ENCODE results near the gene OLA1. TPM values are rescaled to one million over a fixed set of nuclear protein-coding genes. Genes with fewer than 3 reads are reported as not detected.

Gene OLA1
- total and polyA plus RNA-seq, 2 donors (not counting 1 experiment from before 2014, with no cell fraction given) = 13.9 to 47.7 TPM

DNA sequence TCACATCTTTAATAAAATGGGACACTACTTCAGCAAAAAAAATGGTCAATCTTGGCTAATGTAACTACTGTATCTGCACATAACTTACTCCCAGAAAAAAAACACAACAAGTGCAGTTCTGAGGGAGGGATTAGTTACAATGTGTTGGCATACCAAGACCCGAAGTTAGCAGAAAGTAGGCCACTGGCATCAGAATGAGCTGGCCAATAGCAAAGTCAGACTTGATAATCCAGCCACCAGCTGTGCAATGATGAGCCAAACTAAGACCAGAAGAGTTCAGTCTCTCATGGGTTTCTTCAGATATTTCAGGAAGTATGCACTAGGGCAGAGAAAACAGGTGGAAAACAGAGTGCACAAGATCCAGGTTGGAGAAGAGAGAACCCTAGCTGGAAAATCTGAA lies 65.3 kb downstream of the OLA1 start:
- no peak overlapping the region for H2AFZ ChIP-seq (ENCODE audit: insufficient read depth, low read depth, low read length, poor library complexity, severe bottlenecking)
- no peaks in the 10 kb centered on the region for H3K9me3 ChIP-seq (ENCODE audit: control extremely low read depth in 1 of 3, control insufficient read depth in 2 of 3, insufficient read depth in 1 of 3, low read length in 2 of 3)
- peaks cover 17% of the 10 kb centered on the region for H3K4me1 Mint-ChIP-seq
- H4K20me1 ChIP-seq (ENCODE audit: control insufficient read depth, insufficient read depth, low read length, poor library complexity, severe bottlenecking) = no peaks in the 10 kb centered on the region
- no peaks in the 10 kb centered on the region for H3K27me3 Mint-ChIP-seq
- ATAC-seq (ENCODE audit: low read depth) (no peak), DNase-seq (no peak)
- no peak overlapping the region for H3K27ac ChIP-seq (ENCODE audit: low read length in 2 of 2)
- H3K9me3 Mint-ChIP-seq (ENCODE audit: insufficient read depth) = no peaks in the 10 kb centered on the region
- no peaks in the 10 kb centered on the region for H3K4me1 ChIP-seq (ENCODE audit: control insufficient read depth in 2 of 2, insufficient read depth in 2 of 2, low read length in 2 of 2)
- ChIA-PET POLR2A (no interaction called here), CTCF (no interaction called here)
- 100% methylated on average over 1 of the region's 1 CpG for WGBS (ENCODE audit: insufficient coverage)
- no peak overlapping the region for H3K4me3 ChIP-seq (ENCODE audit: control extremely low read depth in 1 of 5, extremely low read depth in 1 of 5, insufficient read depth in 1 of 5, low read depth in 2 of 5, low read length in 4 of 5)
- H3K27me3 ChIP-seq (replicated peaks in 1 of 4; ENCODE audit: control extremely low read depth in 1 of 4, control insufficient read depth in 3 of 4, insufficient read depth in 4 of 4, low read length in 3 of 4) = no peaks in the 10 kb centered on the region
- H3K4me3 Mint-ChIP-seq = no peak overlapping the region
- H3K36me3 ChIP-seq (replicated peaks in 1 of 2; ENCODE audit: control extremely low read depth in 1 of 2, control insufficient read depth in 1 of 2, extremely low read depth in 1 of 2, insufficient read depth in 2 of 2, low read length in 1 of 2) = no peaks in the 10 kb centered on the region
- H3K79me2 ChIP-seq (ENCODE audit: control insufficient read depth, insufficient read depth, low read length) = no peaks in the 10 kb centered on the region
- no peak overlapping the region for H3K9ac ChIP-seq (ENCODE audit: low read length)
- H3K4me2 ChIP-seq (replicated peaks; ENCODE audit: low read depth, low read length, poor library complexity, severe bottlenecking) = no peak overlapping the region
- H3K27ac Mint-ChIP-seq = no peak overlapping the region
- TF ChIP-seq, protein P1, sequence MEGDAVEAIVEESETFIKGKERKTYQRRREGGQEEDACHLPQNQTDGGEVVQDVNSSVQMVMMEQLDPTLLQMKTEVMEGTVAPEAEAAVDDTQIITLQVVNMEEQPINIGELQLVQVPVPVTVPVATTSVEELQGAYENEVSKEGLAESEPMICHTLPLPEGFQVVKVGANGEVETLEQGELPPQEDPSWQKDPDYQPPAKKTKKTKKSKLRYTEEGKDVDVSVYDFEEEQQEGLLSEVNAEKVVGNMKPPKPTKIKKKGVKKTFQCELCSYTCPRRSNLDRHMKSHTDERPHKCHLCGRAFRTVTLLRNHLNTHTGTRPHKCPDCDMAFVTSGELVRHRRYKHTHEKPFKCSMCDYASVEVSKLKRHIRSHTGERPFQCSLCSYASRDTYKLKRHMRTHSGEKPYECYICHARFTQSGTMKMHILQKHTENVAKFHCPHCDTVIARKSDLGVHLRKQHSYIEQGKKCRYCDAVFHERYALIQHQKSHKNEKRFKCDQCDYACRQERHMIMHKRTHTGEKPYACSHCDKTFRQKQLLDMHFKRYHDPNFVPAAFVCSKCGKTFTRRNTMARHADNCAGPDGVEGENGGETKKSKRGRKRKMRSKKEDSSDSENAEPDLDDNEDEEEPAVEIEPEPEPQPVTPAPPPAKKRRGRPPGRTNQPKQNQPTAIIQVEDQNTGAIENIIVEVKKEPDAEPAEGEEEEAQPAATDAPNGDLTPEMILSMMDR (IDR thresholded peaks at IDR 0.05) = no peak
- TF ChIP-seq EZH2 (IDR thresholded peaks at IDR 0.05; ENCODE audit: borderline replicate concordance, insufficient read depth, low read depth, low read length, poor library complexity, severe bottlenecking) = no peak
- intact Hi-C loops (cut with micrococcal nuclease) = no loop called here

DNA sequence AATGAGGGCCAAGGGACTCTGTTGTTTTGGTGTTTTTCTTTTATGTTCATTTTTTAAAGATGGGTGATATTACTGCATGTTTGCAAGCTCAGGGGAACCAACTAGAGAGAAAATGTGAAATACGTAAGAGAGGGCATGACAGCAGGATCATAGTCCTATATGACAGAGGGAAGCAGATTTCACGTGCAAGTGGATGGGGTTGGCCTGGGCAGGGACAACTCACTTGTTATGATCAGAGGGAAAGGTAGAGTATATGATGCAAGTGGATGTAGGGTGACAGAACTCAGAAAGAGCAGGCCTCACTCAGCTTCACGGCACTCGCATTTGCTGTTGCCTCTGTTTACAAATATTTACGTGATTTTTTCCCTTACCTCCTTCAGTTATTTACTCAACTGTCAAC lies 67.0 kb downstream of the OLA1 start:
- Histone ChIP-seq H3K79me2 (ENCODE audit: control insufficient read depth, insufficient read depth, low read length) (no peaks in the 10 kb centered on the region), H3K4me3 (ENCODE audit: control extremely low read depth in 1 of 5, extremely low read depth in 1 of 5, insufficient read depth in 1 of 5, low read depth in 2 of 5, low read length in 4 of 5) (no peak overlapping the region), H4K20me1 (ENCODE audit: control insufficient read depth, insufficient read depth, low read length, poor library complexity, severe bottlenecking) (no peaks in the 10 kb centered on the region), H2AFZ (ENCODE audit: insufficient read depth, low read depth, low read length, poor library complexity, severe bottlenecking) (no peak overlapping the region), H3K27ac (ENCODE audit: low read length in 2 of 2) (no peak overlapping the region), H3K4me2 (replicated peaks; ENCODE audit: low read depth, low read length, poor library complexity, severe bottlenecking) (no peak overlapping the region), H3K27me3 (replicated peaks in 1 of 4; ENCODE audit: control extremely low read depth in 1 of 4, control insufficient read depth in 3 of 4, insufficient read depth in 4 of 4, low read length in 3 of 4) (no peaks in the 10 kb centered on the region), H3K4me1 (ENCODE audit: control insufficient read depth in 2 of 2, insufficient read depth in 2 of 2, low read length in 2 of 2) (no peaks in the 10 kb centered on the region), H3K9ac (ENCODE audit: low read length) (no peak overlapping the region), H3K36me3 (replicated peaks in 1 of 2; ENCODE audit: control extremely low read depth in 1 of 2, control insufficient read depth in 1 of 2, extremely low read depth in 1 of 2, insufficient read depth in 2 of 2, low read length in 1 of 2) (no peaks in the 10 kb centered on the region), H3K9me3 (ENCODE audit: control extremely low read depth in 1 of 3, control insufficient read depth in 2 of 3, insufficient read depth in 1 of 3, low read length in 2 of 3) (no peaks in the 10 kb centered on the region)
- TF ChIP-seq, protein P1 (IDR thresholded peaks at IDR 0.05) = no peak
- TF ChIP-seq EZH2 (IDR thresholded peaks at IDR 0.05; ENCODE audit: borderline replicate concordance, insufficient read depth, low read depth, low read length, poor library complexity, severe bottlenecking) = no peak
- intact Hi-C loops (cut with micrococcal nuclease) = no loop called here
- WGBS (ENCODE audit: insufficient coverage) = 100% methylated on average over 5 of the region's 5 CpGs
- DNase-seq = no peak
- no peaks in the 10 kb centered on the region for H3K27me3 Mint-ChIP-seq
- ChIA-PET POLR2A (no interaction called here), CTCF (no interaction called here)
- peaks cover 17% of the 10 kb centered on the region for H3K4me1 Mint-ChIP-seq
- no peaks in the 10 kb centered on the region for H3K9me3 Mint-ChIP-seq (ENCODE audit: insufficient read depth)
- H3K27ac Mint-ChIP-seq = no peak overlapping the region
- ATAC-seq (ENCODE audit: low read depth) = no peak
- H3K4me3 Mint-ChIP-seq = no peak overlapping the region

All from B cell (primary cell).